Astrocyte of the hippocampus (primary cell): ENCODE measurements around the gene CRIM1.
"Not testable (repeated sequence)": the region's sequence is repeated elsewhere in the genome, so short reads cannot be mapped to it uniquely, and the experiment has no call there.

Source experiments
- DNase-seq: peaks from one replicate; pipeline ENCODE4 v3.0.0; 2011; ENCODE audit warnings: low read depth, low spot score

The CRIM1 gene

DNA sequence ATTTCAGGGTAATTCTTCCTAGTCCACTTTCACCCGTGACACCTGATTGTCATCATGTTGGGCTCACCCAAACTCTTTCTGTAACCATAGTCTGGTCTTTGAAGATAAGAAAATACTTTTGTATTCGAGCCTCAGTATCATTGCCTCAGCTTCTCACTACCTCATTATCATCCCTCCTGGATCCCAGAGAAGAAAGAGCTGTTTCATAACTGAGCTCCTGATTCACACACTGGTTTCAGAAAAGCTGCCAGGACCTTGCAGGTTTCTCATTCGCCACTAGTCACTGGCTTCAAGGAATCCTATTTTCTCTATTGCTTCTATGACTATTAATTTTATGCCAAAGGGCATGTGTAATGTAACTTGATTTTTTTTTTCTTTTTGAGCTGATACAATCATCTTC lies 2.9 kb upstream of the CRIM1 start:
- peak; percentile 79 for DNase-seq

DNA sequence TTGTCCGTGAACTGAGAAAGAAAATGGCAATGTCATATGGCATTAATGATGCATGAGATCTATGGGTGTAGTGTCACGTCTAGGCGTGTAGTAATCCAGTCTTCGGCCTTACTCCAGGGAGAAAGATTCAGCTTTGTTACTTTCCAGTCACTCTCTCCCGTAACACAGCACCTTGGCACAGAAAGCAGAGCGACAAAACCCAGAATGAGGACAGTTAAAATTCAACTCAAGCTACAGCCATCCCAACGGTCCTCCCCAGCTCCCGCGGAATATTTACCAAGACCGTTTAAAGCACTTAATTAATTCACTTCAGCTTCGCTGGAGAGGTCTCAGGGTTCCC lies 797 bp upstream of the CRIM1 start:
- no peak for DNase-seq

DNA sequence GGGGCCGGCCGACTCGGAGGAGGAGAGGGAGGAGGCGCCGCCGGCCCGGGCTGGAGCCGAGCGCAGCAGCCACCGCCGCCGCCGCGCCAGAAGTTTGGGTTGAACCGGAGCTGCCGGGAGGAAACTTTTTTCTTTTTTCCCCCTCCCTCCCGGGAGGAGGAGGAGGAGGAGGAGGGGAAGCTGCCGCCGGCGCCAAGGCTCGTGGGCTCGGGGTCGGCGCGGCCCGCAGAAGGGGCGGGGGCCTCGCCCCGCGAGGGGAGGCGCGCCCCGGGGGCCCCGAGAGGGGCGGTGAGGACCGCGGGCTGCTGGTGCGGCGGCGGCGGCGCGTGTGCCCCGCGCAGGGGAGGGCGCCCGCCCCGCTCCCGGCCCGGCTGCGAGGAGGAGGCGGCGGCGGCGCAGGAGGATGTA lies 316 bp downstream of the CRIM1 start:
- DNase-seq, result no peak

- DNase-seq, result peak; percentile 76
Observed at GRCh38 chr2:36356298-36356989, 866 bp downstream of the CRIM1 start.

DNA sequence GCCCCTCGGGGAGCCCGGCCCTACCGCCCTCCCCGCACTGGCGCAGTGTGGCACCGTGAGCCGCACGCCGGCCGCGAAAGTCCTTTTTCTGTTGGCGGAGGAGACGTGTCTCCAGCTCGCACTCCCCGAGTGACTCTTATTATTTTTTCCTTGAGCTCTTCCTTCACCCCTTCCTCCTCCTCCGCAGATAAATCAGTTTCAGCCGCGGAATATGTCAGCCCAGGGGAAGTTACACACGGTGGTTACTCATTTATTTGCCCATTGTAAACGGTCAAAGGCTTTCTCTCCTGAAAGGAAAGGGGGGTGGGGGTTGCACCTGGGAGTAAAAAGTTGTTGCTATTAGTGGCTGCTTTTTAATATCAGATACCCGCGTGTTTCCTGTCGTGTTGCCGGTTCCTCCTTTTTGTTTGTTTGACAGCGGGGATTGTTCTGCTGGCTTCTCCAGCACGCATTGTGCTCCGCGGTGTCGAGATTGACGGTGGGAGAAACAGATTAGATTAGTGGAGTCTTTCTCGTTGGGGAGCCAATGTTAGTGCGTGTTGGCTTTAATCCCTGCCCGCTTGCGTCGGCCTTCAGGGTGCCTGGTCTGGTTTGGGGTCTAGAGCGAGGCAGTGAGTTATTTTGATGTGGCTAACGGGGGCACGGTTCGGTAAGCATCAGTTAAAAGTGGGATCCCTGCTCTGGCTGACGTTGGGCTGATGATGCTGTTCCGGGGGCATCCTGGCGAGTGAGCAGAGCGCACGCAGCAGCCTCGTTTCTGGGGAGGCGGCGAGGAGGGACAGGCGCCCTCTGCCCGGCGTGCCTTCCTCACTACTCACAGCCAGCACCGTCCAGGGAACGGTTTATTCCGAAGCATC lies 1.6 kb downstream of the CRIM1 start:
- peak; percentile 85 for DNase-seq

GRCh38 chr2:36357847-36358659 lies 2.5 kb downstream of the CRIM1 start:
- DNase-seq, result peak; percentile 82

GRCh38 chr2:36359067-36359466 lies 3.5 kb downstream of the CRIM1 start:
- DNase-seq, result no peak

- DNase-seq, result no peak
Observed at GRCh38 chr2:36360063-36360462, 4.5 kb downstream of the CRIM1 start.

DNA sequence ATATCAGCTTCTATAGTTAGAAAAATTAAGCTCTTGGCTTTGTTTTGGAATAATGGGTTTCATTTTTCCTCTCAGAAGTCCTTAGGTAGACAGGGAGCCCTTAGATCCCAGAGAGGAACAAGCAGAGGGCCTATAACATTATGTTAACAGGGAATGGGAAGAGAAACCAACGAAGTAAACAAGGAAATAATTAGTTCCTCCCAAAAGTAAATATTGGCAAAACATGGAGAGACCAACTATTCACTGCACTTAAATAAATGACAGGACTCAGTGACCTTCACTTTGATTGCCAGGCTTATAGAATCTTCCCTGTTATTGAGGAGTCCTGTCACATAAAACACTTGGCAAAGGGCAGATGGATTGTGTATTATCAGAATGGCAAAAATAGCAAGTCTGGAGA lies 5.3 kb downstream of the CRIM1 start:
- DNase-seq, result no peak

- DNase-seq, result no peak
Observed at GRCh38 chr2:36361396-36361795, 5.8 kb downstream of the CRIM1 start.

DNA sequence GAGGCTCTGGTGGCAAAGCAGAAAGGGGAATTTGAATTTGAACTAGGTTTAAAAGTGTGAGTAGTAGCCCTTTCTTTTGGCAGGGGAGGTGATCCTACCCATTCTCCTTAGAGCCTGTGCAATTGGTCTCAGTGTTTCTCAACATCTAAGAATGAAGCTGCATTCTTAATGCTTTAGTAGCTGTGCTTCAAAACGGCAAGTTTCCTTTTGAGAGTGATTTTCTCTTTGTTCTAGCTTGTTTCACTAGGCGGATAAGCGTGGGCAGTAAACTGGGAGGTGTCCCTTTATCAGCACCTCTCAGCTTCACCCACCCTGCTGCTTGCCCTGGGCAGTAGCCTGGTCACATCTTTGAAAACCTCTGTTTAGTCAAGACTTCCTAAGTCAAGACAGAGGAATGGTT lies 6.7 kb downstream of the CRIM1 start:
- peak; percentile 70 for DNase-seq

- DNase-seq, result not testable (repeated sequence)
Observed at GRCh38 chr2:36363085-36363484, 7.5 kb downstream of the CRIM1 start.

DNA sequence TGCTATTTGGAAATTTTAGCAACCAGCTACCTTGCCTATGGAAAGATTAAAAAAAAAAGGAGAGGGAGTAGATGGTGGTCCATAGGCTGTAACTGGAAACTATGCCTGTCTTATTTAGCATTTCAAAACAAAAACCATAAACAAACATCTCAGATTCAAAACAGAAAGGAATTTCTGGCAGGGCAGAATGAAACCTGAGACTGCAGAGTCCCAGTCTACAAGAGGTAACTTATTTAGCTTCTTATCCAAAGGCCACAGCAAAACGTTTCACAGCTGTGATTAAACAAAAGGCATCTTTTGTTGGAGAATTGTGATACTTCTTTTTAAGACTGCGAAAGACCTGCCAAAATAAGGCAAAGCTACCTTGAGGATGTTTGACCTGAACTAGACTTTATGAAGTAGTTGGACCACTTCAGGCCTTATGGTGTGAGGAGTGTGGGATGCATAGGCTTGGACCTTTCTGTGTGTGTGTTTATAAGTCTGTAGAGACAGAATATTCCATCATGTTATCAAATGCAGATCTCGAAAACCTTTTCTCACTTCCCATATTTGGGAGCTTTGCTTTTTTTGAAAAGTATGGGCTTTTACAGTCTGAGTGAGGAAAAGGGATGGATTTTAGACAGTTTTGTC lies 11.0 kb downstream of the CRIM1 start:
- no peak for DNase-seq

- DNase-seq, result no peak
Observed at GRCh38 chr2:36367486-36367885, 11.9 kb downstream of the CRIM1 start.

- DNase-seq, result no peak
Observed at GRCh38 chr2:36367895-36368353, 12.3 kb downstream of the CRIM1 start.

DNA sequence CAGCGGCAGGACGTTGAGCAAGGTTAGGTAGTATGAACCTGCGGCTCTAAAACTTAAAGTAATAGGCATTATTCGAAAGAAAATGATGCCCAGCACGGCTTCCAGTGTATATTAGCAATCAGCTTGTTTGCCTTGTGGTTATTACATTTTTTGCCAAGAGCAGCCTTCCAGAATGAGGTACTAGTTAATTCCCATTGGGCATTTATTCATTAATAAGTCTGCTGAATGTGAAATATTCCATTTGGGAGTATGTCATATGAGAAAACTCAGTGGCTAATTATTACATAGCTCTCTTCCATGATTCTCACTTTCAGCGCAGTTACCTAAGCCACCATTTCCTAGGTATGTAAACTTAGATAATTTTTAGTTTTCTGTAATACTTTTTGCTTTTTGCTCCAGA lies 12.9 kb downstream of the CRIM1 start:
- no peak for DNase-seq

- DNase-seq, result no peak
Observed at GRCh38 chr2:36369163-36369562, 13.6 kb downstream of the CRIM1 start.

- no peak for DNase-seq
Observed at GRCh38 chr2:36369716-36370115, 14.1 kb downstream of the CRIM1 start.

DNA sequence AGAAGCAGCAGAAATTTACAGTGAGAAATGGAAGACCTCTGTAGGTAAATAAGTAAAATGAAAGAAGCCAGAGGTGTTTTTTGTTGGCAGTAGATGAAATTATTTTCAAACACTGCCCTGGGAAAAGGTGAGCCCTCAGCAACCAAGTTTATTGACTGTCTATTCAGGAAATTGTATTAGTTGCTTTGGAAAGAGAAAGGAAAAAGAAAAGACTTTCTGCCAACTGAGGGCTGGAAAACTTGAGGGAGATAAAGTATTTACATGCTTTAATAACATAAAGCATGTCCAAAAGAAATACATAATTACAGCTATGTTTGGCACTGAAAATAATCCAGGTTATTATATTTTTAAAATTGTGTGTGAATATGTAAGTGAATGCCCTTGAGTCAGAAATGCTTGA lies 14.7 kb downstream of the CRIM1 start:
- DNase-seq, result no peak

DNA sequence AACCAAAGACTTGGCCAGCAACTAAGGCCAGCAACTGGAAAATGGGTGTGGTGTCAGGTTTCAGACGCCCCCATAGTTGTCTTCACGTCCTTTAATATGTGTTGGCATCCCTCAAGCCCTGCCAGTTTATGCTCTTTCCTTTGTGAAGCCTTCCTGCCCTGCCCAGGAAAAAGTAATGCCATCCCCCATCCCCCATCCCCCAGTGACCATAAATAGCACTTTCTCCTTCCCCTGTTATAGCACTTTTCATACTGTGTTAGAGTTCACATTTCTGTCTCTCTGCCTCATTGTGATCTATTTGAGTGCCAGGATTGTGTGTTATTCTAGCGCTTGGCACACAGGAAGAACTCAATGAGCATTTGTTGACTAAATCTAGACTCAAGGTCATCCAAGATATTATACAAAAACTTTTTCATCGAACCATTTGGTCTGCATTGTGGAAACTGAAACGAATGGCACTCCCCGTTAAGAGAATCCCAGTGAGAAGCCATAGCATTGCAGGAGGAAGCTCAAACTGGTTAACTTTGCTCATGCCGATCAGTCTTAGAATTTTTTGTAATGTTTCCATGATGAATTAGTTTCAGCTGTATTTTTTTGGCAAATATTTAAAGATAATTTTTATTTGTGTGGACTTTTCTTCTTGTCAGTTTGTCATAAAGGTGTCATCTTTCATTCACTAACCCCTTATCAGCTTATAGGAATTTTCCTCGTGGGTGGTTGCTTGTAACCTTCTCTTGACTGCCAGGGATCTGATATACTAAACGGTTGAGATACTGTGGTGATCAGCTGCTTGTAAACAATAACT lies 15.7 kb downstream of the CRIM1 start:
- DNase-seq, result no peak

GRCh38 chr2:36371928-36372391 lies 16.4 kb downstream of the CRIM1 start:
- peak; percentile 93 for DNase-seq
